ENCODE results near the gene NR0B2.

Gene NR0B2

DNA sequence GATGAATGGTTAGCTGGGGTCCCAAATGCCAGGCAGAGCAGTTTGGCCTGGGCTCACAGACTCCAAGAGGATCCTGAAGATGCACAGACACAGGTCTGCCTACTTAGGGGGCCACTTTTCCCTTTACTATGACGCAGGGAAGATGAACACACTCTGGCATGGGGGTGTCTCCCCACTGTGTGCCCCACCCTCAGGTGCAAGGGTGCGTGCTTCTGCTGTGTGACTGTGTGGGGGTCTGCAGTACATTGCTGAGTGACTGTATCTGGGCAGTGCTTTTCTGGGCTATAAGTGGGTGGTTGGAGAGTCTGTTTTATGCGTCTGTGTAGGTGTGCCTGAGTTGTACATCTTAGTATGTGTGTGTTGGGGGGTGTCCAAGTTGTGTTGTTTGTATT is 3.8 kb downstream of the NR0B2 start:
- no peak for TF ChIP-seq TEAD4 (IDR thresholded peaks at IDR 0.05)
- no peak for TF ChIP-seq TCF12 (IDR thresholded peaks at IDR 0.05; ENCODE audit: low read depth)
- no peak for TF ChIP-seq EP300 (IDR thresholded peaks at IDR 0.05; ENCODE audit: borderline replicate concordance)
- TF ChIP-seq REST (IDR thresholded peaks at IDR 0.05; ENCODE audit: low read depth): no peak
- no peak for TF ChIP-seq YY1 (IDR thresholded peaks at IDR 0.05; ENCODE audit: low read depth)
- TF ChIP-seq USF1 (IDR thresholded peaks at IDR 0.05): no peak

DNA sequence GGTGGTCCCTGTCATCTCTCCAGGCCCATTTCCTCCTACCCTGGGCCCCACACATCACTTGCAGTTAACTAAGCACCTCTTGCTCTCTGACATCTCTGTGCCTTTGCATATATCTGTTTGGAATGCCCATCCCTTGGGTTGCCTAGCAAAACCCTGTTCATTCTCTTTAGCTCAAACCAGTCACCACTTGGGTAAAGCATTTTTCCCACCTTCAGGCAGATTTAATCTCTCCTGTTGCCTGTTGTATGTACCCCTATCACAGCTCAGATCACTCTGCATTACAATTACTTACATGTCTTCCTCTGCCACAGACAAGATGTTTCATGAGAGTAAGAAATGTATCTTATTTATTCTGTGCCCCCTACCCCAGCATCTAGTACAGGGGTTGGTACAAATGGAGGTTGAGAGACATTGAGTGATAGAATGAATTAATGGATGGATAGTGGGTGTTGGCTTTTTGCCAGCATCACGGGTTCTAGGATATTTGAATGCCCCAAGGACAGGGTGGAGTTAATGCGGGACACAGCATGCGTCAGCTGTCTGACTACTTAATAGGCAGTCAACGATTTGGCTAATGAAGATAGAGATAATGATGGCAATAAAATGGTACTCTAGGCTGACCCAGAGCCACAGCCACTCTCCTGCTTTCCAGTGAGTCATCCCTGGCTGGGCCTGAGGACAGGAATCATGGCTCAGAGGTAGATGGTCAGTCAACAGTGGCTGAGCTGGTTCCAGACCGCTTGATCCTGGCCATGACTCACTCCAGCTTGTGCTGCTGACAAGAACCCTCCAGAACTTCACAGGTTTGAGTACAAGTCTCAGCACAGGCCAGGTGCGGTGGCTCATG is 6.5 kb downstream of the NR0B2 start:
- TF ChIP-seq REST (IDR thresholded peaks at IDR 0.05; ENCODE audit: low read depth): no peak
- peak; percentile 68; the same call in 1 of the 2 replicates for TF ChIP-seq NFIC (IDR thresholded peaks at IDR 0.05)

- TF ChIP-seq ZBTB7A (IDR thresholded peaks at IDR 0.05; ENCODE audit: low read depth) (no peak), MAX (IDR thresholded peaks at IDR 0.05) (no peak), YY1 (IDR thresholded peaks at IDR 0.05; ENCODE audit: low read depth) (no peak), CREB1 (IDR thresholded peaks at IDR 0.05; ENCODE audit: low read depth) (no peak), FOXM1 (IDR thresholded peaks at IDR 0.05; ENCODE audit: borderline replicate concordance, low read depth) (no peak), REST (IDR thresholded peaks at IDR 0.05; ENCODE audit: low read depth) (no peak), NFIC (IDR thresholded peaks at IDR 0.05) (no peak), TAF1 (IDR thresholded peaks at IDR 0.05; ENCODE audit: low read depth) (no peak), TEAD4 (IDR thresholded peaks at IDR 0.05) (no peak), CEBPB (IDR thresholded peaks at IDR 0.05) (no peak), TCF12 (IDR thresholded peaks at IDR 0.05; ENCODE audit: low read depth) (no peak), EP300 (IDR thresholded peaks at IDR 0.05; ENCODE audit: borderline replicate concordance) (no peak)
Observed at GRCh38 chr1:26900815-26901511, 12.8 kb downstream of the NR0B2 start.

DNA sequence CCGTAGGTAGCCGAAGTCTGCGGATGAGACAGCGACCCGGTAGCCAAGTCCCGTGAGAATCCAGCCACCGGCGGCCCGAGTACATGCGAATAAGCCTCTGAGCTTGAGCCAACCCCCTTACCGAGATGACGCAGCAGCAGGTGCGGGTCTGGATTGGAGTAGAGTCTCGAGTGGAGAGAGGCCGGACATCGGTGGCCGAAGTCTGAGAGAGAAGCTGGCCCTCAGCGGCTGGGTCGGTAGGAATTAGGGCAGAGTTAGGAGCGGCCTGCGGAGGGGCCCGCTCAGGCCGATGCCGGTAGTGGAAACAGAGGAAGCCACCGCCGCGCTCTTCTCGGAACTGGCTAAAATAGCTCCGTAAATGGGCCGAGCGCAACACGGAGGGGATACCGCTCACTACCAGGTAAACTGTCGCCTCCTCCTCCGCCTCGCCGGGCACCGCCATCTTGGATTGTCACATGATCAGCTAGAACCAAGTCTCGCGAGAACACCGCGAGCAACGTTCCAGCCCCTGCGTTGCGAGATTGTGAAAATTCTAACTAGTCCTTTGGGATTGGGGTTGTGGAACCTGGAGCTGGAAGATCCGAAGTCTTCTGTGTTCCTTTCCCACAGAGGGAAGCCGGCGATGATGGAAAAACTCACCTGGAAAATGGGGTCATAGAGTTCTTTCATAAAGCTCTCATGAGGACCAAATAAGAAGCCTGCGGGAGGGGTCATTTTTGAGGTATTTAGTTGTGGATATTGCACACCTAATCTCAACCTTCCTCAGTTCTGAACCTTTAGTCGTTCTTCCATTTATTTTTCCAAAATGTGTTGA is 13.6 kb downstream of the NR0B2 start, which contains the start of gene GPATCH3:
Gene GPATCH3, minus strand, starts transcription at position 467 of the 814 bp plus-strand sequence. Its CDS starts 25 bp downstream, at position 442.
- TF ChIP-seq TAF1 (IDR thresholded peaks at IDR 0.05; ENCODE audit: low read depth) (peak; percentile 99), USF1 (IDR thresholded peaks at IDR 0.05) (peak; percentile 98), REST (IDR thresholded peaks at IDR 0.05; ENCODE audit: low read depth) (no peak), RAD21 (IDR thresholded peaks at IDR 0.05; ENCODE audit: low read depth) (no peak), TCF12 (IDR thresholded peaks at IDR 0.05; ENCODE audit: low read depth) (peak; percentile 77), YY1 (IDR thresholded peaks at IDR 0.05; ENCODE audit: low read depth) (peak; percentile 99), CEBPB (IDR thresholded peaks at IDR 0.05) (peak; percentile 74; the same call in 1 of the 2 replicates), CREB1 (IDR thresholded peaks at IDR 0.05; ENCODE audit: low read depth) (no peak), TEAD4 (IDR thresholded peaks at IDR 0.05) (peak; percentile 59), ZBTB7A (IDR thresholded peaks at IDR 0.05; ENCODE audit: low read depth) (no peak), MAX (IDR thresholded peaks at IDR 0.05) (peak; percentile 68; the same call in 1 of the 2 replicates)

All from Ishikawa (cell line).